PFSK-1 (cell line): Measurements from ENCODE around the gene NDUFB5.
A peak's percentile ranks its signal among the peaks of the same experiment; 100 is the strongest.

Experiments
- FOXP2 ChIP-seq: optimal IDR thresholded peaks from 2 replicates; pipeline ENCODE3; 2011; ENCODE audit warnings: borderline replicate concordance, control low read depth, inconsistent platforms; ENCODE audit not compliant: insufficient read depth; ENCODE audit errors: extremely low read length, extremely low read depth
- POLR2AphosphoS5 ChIP-seq: IDR thresholded peaks from 2 replicates; pipeline ENCODE4 v1.6.1; 2012; ENCODE audit warnings: low read depth, mild to moderate bottlenecking, control low read depth, low read length, moderate library complexity
- REST ChIP-seq, 2 experiments: IDR thresholded peaks; 2 replicates each; pipeline versions ENCODE4 v1.6.1 to v1.8.0; 2011 to 2012; ENCODE audit warnings: low read depth in 2 of 2, low read length in 2 of 2, control low read depth in 1 of 2, inconsistent platforms in 1 of 2, mild to moderate bottlenecking in 1 of 2, moderate library complexity in 1 of 2; ENCODE audit not compliant: insufficient read depth in 1 of 2
- SIN3A ChIP-seq: IDR thresholded peaks from 2 replicates; pipeline ENCODE4 v1.6.1; 2012; ENCODE audit warnings: mild to moderate bottlenecking, low read length, moderate library complexity, borderline replicate concordance; ENCODE audit not compliant: insufficient read depth
- TAF1 ChIP-seq: IDR thresholded peaks from 2 replicates; pipeline ENCODE4 v1.6.1; 2012; ENCODE audit warnings: low read length, control low read depth, borderline replicate concordance; ENCODE audit not compliant: insufficient read depth

Gene NDUFB5

GRCh38 chr3:179563271-179563783 lies 41.3 kb upstream of the NDUFB5 start:
- TF ChIP-seq SIN3A (no peak), POLR2AphosphoS5 (0 out of 2 replicates have a peak, but pooled peaks have one; percentile 1)

- no peak for TF ChIP-seq REST (IDR thresholded peaks at IDR 0.05; ENCODE audit: insufficient read depth in 1 of 2, low read depth in 2 of 2, low read length in 2 of 2)
- TF ChIP-seq SIN3A = no peak
- TF ChIP-seq FOXP2 = no peak
- TF ChIP-seq POLR2AphosphoS5 = no peak
- TF ChIP-seq TAF1 = no peak
These were observed 39.1 kb upstream of the NDUFB5 start for GRCh38 chr3:179565496-179565895.

- TF ChIP-seq FOXP2 = no peak
- TF ChIP-seq POLR2AphosphoS5 = no peak
- no peak for TF ChIP-seq REST (IDR thresholded peaks at IDR 0.05; ENCODE audit: insufficient read depth in 1 of 2, low read depth in 2 of 2, low read length in 2 of 2)
- TF ChIP-seq TAF1 = no peak
- TF ChIP-seq SIN3A = no peak
These were observed 23.6 kb upstream of the NDUFB5 start for GRCh38 chr3:179580992-179581391.

- no peak for TF ChIP-seq POLR2AphosphoS5
- no peak for TF ChIP-seq TAF1
- no peak for TF ChIP-seq FOXP2
- TF ChIP-seq SIN3A = no peak
- TF ChIP-seq REST (IDR thresholded peaks at IDR 0.05; ENCODE audit: insufficient read depth in 1 of 2, low read depth in 2 of 2, low read length in 2 of 2) = no peak
These were observed 15.5 kb upstream of the NDUFB5 start for GRCh38 chr3:179589143-179589542.

GRCh38 chr3:179590669-179591068 lies 13.9 kb upstream of the NDUFB5 start:
- TF ChIP-seq REST (IDR thresholded peaks at IDR 0.05; ENCODE audit: insufficient read depth in 1 of 2, low read depth in 2 of 2, low read length in 2 of 2) = no peak
- no peak for TF ChIP-seq FOXP2
- no peak for TF ChIP-seq TAF1
- no peak for TF ChIP-seq POLR2AphosphoS5
- TF ChIP-seq SIN3A = no peak
